LNCaP clone FGC (cell line): ENCODE results near the gene FOXL3.

ENCODE experiments used
- DNase-seq: peaks from one replicate; pipeline ENCODE4 v3.0.0-alpha.2; 2011; ENCODE audit warnings: low read depth
- H3K4me3 ChIP-seq: 2 replicates; pipeline ENCODE4 v1.5.1; 2011; ENCODE audit warnings: mild to moderate bottlenecking, low read depth, low read length, control low read depth
- CTCF ChIP-seq: IDR thresholded peaks from 2 replicates; pipeline ENCODE4 v1.5.1; 2012; ENCODE audit warnings: mild to moderate bottlenecking; ENCODE audit not compliant: control insufficient read depth, insufficient read depth; ENCODE audit errors: extremely low read depth

FOXL3 gene

GRCh38 chr7:251446-252175 is 38.4 kb upstream of the FOXL3 start:
- no peak for DNase-seq
- TF ChIP-seq CTCF: no peak
- H3K4me3 ChIP-seq: no peak overlapping the region

- TF ChIP-seq CTCF: no peak
- H3K4me3 ChIP-seq: no peak overlapping the region
- DNase-seq: no peak
Observed at GRCh38 chr7:252216-252965, 37.6 kb upstream of the FOXL3 start.

- no peak for DNase-seq
- TF ChIP-seq CTCF: no peak
- no peak overlapping the region for H3K4me3 ChIP-seq
Observed at GRCh38 chr7:252981-253380, 37.0 kb upstream of the FOXL3 start.

GRCh38 chr7:253581-254336 is 36.2 kb upstream of the FOXL3 start:
- no peak for DNase-seq
- no peak for TF ChIP-seq CTCF

GRCh38 chr7:254337-255037 is 35.5 kb upstream of the FOXL3 start:
- DNase-seq: no peak
- H3K4me3 ChIP-seq: no peak overlapping the region
- 0 out of 2 replicates have a peak, but pooled peaks have one; percentile 4 for TF ChIP-seq CTCF

More at GRCh38 chr7:253581-254336, 36.2 kb upstream of the FOXL3 start:
- no peak overlapping the region for H3K4me3 ChIP-seq

GRCh38 chr7:255038-255435 is 34.9 kb upstream of the FOXL3 start:
- DNase-seq: no peak
- no peak for TF ChIP-seq CTCF
- H3K4me3 ChIP-seq: no peak overlapping the region
